Epithelial cell of proximal tubule (primary cell): ENCODE measurements around the gene FANCC. TPM values are rescaled to one million over a fixed set of nuclear protein-coding genes. Genes with fewer than 3 reads are reported as not detected.
"Not testable (repeated sequence)": the region's sequence is repeated elsewhere in the genome, so short reads cannot be mapped to it uniquely, and the experiment has no call there.

Experiments used
- DNase-seq: peaks from one replicate; pipeline ENCODE4 v3.0.0-alpha.2; 2011; ENCODE audit warnings: low read depth
- H3K4me3 ChIP-seq: 2 replicates; pipeline ENCODE4 v1.5.1; 2011; ENCODE audit warnings: low read depth, mild to moderate bottlenecking, low read length
- CTCF ChIP-seq: conservative IDR thresholded peaks from 2 replicates; pipeline ENCODE4 v1.5.1; 2012; ENCODE audit warnings: low read depth, mild to moderate bottlenecking, low read length
- total RNA-seq: library from RNA; depleted of rRNA; stranded (reverse); fragments of >200 nt; gene quantifications from 2 replicates; pipeline ENCODE4 v1.2.3, GENCODE V29; 2015

Gene FANCC
- total RNA-seq, 1 donor from 2014 or later, result 9.4 TPM

DNA sequence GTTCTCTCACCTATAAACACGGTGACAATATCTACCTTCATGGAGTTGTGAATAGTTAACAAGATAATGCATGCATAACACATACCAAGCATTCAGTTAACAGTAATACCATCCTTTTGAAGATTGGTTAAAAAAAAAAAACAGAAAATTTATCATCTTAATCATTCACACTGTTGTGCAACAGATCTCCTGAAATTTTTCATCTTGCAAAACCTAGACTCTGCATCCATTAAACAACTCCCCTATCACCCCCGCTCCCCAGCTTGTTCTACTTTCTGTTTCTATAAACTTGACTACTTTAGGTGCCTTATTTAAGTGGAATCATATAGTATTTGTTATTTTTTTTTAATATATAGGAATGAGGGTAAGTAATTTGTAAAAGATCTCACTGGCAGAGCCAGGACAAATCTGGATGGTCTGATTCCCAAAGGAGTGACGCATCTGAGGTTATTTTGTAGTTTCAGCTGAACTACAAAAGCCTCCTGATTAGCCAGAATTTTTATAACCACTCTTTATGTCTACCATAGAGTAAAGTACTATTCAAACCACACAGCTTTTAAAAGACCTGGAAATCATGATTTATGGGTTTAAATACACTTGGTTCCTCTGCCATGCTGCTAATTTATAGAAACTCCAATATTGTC is 93.0 kb downstream of the FANCC start:
- no peak overlapping the region for H3K4me3 ChIP-seq
- no peak for TF ChIP-seq CTCF
- no peak for DNase-seq

- not testable (repeated sequence) for H3K4me3 ChIP-seq, DNase-seq
Observed at GRCh38 chr9:95220352-95220751, 97.2 kb downstream of the FANCC start.

DNA sequence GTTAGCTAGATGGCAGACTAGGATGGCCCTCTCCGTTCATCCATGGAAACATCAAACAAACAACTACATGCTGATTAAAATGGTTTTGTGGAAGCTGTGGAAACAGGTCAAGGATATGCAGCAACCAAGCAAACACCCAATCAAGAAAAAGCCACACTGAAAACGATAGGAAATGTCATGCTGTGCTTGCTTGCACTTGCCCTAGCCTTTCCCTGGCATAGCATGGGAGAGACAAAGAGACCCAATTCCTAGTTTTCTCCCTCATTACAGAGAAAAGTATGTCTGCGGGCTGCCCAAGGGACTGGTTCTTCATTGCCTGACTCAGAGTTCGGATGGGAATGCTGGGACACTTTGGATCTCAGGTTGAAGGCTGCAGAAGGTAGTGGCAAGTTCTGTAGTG is 98.7 kb downstream of the FANCC start:
- TF ChIP-seq CTCF, result no peak
- no peak overlapping the region for H3K4me3 ChIP-seq
- no peak for DNase-seq

- H3K4me3 ChIP-seq, result no peak overlapping the region
- DNase-seq, result no peak
- no peak for TF ChIP-seq CTCF
Observed at GRCh38 chr9:95217936-95218335, 99.6 kb downstream of the FANCC start.

DNA sequence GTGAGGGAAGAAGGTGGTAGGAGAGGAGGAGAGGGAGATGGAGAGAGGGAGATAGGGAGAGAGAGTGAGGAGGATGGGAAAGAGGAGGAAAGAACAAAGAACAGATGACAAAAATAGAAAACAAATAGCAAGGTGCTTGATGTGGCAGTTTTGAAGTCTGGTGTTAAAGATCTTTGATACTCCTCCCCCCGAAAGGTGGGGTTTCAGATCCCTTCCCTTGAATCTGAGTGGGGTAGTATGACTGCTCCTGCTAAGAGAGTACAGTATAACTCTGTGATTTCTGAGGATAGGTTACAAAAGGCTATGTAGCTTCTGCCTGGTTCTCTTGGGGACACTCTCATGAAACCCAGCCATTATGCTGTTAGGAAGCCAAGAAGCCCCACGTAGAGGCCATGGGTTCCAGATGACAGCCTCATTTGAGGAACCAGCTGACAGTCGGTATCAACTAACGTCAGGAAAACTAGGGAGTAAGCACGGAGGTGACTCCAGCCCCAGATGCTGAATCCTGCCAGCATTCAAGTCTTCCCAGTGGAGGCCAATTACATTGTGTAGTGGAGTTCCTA is 102.1 kb downstream of the FANCC start:
- no peak for TF ChIP-seq CTCF
- no peak overlapping the region for H3K4me3 ChIP-seq
- DNase-seq, result no peak

DNA sequence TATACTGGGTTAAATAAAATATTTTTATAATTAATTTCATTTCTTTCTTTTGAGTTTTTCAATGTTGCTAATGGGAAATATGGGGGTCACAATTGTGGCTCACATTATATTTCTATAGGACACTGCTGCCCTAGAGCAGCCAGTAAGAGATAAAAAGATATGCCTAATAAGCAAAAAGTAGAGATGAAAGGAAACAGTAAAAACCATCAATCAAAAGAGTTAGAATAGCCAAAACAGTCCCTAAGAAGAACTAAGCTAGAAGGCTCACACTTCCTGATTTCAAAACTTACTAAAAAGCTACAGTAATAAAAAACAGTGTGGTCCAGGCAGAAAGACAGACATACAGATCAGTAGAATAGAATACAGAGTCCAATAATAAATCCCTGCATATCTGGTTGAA is 104.4 kb downstream of the FANCC start:
- no peak overlapping the region for H3K4me3 ChIP-seq
- DNase-seq, result no peak
- TF ChIP-seq CTCF, result no peak

- no peak for TF ChIP-seq CTCF
- DNase-seq, result no peak
- no peak overlapping the region for H3K4me3 ChIP-seq
Observed at GRCh38 chr9:95211028-95211427, 106.5 kb downstream of the FANCC start.
